ENCODE measurements around the gene OR52K1.

Gene OR52K1

DNA sequence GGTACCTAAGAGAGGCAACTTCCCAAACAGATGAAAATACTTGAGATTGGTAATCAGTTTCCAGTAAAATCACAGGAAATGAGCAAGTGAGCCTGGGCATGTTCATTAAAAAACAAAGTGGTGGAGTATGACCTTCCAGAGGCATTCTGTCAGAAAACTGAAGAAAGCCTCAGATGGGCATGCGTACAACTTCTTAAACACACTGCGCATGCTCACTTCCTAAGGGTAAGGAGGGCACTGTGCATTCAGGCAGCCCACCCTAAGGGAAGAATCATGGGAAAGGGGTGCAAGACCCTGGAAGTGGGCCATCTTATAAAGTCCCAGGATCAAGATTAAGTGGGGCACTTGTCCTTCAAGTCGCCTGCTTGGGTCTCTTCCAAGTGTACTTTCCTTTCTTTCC, 29.3 kb upstream of the OR52K1 start:
- DNase-seq (ENCODE audit: low read depth): no peak
- no peak overlapping the region for H3K4me3 ChIP-seq (ENCODE audit: control insufficient read depth, low read depth, low read length)
- TF ChIP-seq, protein P1, sequence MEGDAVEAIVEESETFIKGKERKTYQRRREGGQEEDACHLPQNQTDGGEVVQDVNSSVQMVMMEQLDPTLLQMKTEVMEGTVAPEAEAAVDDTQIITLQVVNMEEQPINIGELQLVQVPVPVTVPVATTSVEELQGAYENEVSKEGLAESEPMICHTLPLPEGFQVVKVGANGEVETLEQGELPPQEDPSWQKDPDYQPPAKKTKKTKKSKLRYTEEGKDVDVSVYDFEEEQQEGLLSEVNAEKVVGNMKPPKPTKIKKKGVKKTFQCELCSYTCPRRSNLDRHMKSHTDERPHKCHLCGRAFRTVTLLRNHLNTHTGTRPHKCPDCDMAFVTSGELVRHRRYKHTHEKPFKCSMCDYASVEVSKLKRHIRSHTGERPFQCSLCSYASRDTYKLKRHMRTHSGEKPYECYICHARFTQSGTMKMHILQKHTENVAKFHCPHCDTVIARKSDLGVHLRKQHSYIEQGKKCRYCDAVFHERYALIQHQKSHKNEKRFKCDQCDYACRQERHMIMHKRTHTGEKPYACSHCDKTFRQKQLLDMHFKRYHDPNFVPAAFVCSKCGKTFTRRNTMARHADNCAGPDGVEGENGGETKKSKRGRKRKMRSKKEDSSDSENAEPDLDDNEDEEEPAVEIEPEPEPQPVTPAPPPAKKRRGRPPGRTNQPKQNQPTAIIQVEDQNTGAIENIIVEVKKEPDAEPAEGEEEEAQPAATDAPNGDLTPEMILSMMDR (IDR thresholded peaks at IDR 0.05; ENCODE audit: control insufficient read depth, insufficient read depth, low read depth, low read length, missing control alignments): no peak

DNA sequence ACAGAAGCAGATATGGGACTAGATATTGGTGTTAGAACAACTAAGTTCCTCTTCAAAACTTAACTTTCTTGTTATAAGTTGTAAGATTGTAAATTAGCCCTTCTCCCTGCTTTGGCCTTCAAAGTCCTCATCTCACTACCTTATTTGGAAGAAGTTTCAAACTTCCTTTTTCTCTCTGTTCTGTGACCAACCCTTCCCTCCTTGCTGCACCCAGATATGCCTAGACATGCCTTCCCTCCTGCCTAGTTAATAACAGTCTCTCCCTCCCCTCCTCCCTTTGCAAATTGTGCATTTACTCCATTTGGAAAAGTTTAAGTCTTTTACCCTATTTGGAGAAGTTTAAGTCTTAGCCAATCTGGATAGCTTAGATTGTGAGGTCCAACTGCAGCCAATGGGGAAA, 28.4 kb upstream of the OR52K1 start:
- no peak overlapping the region for H3K4me3 ChIP-seq (ENCODE audit: control insufficient read depth, low read depth, low read length)
- TF ChIP-seq, protein P1 (IDR thresholded peaks at IDR 0.05; ENCODE audit: control insufficient read depth, insufficient read depth, low read depth, low read length, missing control alignments): no peak
- DNase-seq (ENCODE audit: low read depth): no peak

GRCh38 chr11:4455419-4455818, 27.0 kb upstream of the OR52K1 start:
- DNase-seq (ENCODE audit: low read depth): no peak
- TF ChIP-seq, protein P1 (IDR thresholded peaks at IDR 0.05; ENCODE audit: control insufficient read depth, insufficient read depth, low read depth, low read length, missing control alignments): no peak
- no peak overlapping the region for H3K4me3 ChIP-seq (ENCODE audit: control insufficient read depth, low read depth, low read length)

DNA sequence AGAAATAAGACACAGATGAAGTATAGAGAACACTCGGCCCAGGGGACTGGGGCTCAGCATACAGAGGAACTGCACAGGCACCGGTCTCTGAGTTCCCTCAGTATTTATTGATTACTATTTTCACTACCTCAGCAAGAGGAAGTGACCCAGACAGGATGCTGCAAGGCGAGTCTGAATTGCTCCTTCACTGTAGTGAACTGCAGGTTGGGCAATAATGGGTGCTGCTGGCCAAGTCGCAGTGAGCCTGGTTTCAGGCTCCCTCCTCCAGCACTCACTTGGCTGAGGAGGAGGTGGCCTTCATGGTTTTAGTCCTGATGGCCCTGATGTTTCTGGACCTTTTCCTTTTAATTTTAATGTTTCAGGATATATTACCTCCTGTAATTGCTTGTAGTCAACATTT, 22.9 kb upstream of the OR52K1 start:
- H3K4me3 ChIP-seq (ENCODE audit: control insufficient read depth, low read depth, low read length): no peak overlapping the region
- TF ChIP-seq, protein P1 (IDR thresholded peaks at IDR 0.05; ENCODE audit: control insufficient read depth, insufficient read depth, low read depth, low read length, missing control alignments): no peak
- DNase-seq (ENCODE audit: low read depth): no peak

- no peak overlapping the region for H3K4me3 ChIP-seq (ENCODE audit: control insufficient read depth, low read depth, low read length)
- TF ChIP-seq, protein P1 (IDR thresholded peaks at IDR 0.05; ENCODE audit: control insufficient read depth, insufficient read depth, low read depth, low read length, missing control alignments): no peak
- DNase-seq (ENCODE audit: low read depth): no peak
These were observed 22.3 kb upstream of the OR52K1 start for GRCh38 chr11:4460151-4460550.

- no peak for DNase-seq (ENCODE audit: low read depth)
- TF ChIP-seq, protein P1 (IDR thresholded peaks at IDR 0.05; ENCODE audit: control insufficient read depth, insufficient read depth, low read depth, low read length, missing control alignments): no peak
- H3K4me3 ChIP-seq (ENCODE audit: control insufficient read depth, low read depth, low read length): no peak overlapping the region
These were observed 18.0 kb upstream of the OR52K1 start for GRCh38 chr11:4464216-4465159.
